Neural progenitor cell (in vitro differentiated cells): ENCODE data around the gene KLF2.
"Not testable (repeated sequence)": the region's sequence is repeated elsewhere in the genome, so short reads cannot be mapped to it uniquely, and the experiment has no call there.

ENCODE experiments used
- CTCF ChIP-seq: fragments of 200-600 bp; sonication (generic); IDR thresholded peaks from 2 replicates; pipeline ENCODE4 v1.5.1; 2017; ENCODE audit warnings: antibody characterized with exemption, mild to moderate bottlenecking
- EZH2 ChIP-seq: fragments of 200-600 bp; sonication (generic); IDR thresholded peaks from 2 replicates; pipeline ENCODE4 v1.6.1; 2017; ENCODE audit warnings: antibody characterized with exemption, mild to moderate bottlenecking, moderate library complexity

- not testable (repeated sequence) for TF ChIP-seq CTCF, EZH2
Observed at GRCh38 chr19:16347099-16347498, 22.5 kb downstream of the KLF2 start.
